NCI-H2107 (cell line): ENCODE data around the gene ACE.

ENCODE experiments used
- DNase-seq: peaks from one replicate; lab custom pipeline; 2025; lab: John Stamatoyannopoulos, UW

The ACE gene

GRCh38 chr17:63516910-63517824 lies 40.3 kb downstream of the ACE start:
- DNase-seq: no peak

DNA sequence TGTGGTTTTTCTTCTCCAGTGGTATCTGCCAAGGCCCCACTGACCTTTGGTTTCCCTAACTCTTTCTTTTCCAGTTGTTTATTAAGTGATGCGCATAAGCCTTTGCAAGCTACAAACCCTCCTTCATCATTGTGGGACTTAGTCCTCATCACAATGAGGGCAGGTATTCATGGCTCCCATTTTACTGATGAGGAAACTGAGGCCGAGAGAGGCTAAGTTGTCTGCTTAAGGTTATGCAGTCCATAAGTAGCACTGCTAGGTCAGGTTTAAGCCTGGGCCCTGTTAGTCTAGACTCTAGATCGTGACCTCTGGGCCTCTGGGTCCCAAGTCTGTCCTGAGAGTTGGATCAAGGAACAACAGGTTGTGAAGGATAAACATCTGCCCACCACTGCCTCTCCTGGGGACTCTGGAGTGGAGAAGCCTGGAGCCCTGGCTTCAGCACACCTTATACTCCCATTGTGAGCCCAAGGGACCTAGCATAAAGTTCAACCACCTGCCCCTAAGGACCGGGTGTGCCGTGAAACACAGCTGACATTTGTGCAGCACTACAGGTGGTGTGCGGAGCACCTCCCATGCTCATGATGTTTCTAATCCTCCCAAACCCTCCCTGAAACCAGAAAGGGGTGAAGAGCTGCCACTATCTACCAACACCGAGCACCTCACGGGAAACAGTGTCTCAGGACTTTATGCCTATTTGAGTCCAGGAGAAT lies 41.1 kb downstream of the ACE start:
- DNase-seq: no peak

- no peak for DNase-seq
Measured at GRCh38 chr17:63519116-63519881, 42.4 kb downstream of the ACE start.

GRCh38 chr17:63519972-63520882 lies 43.4 kb downstream of the ACE start:
- peak; percentile 52 for DNase-seq

- no peak for DNase-seq
Measured at GRCh38 chr17:63523253-63523855, 46.5 kb downstream of the ACE start, which contains the start of gene KCNH6. KCNH6 (plus strand) TSS chr17:63523358; CDS start chr17:63523414, 56 bp downstream.

GRCh38 chr17:63524051-63524450 lies 47.2 kb downstream of the ACE start:
- DNase-seq: no peak

- DNase-seq: peak; percentile 73
Measured at GRCh38 chr17:63525190-63525946, 48.5 kb downstream of the ACE start.

GRCh38 chr17:63526861-63527260 lies 50.0 kb downstream of the ACE start:
- DNase-seq: no peak

DNA sequence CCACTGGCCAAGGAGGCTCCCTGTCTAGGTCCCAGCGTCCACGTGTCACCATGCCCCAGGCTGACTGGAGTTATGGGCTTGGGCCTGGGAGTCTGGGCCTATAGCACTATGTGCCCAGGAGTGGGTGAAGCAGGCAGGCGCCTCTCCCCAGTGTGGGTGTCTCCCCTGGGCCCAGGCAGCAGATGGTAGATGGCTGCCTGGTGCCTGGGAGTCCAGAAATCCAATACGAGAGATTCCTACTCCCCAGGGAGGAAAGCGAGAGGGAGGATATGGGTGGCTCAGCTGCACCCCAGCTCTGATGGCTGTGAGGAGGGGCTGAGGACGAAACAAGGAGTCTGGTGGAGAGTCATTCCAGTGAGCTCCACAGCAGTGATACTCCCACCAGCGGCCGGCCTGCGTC lies 51.3 kb downstream of the ACE start:
- DNase-seq: no peak

- DNase-seq: no peak
Measured at GRCh38 chr17:63529711-63530556, 53.1 kb downstream of the ACE start.

GRCh38 chr17:63530557-63531021 lies 53.7 kb downstream of the ACE start:
- no peak for DNase-seq

DNA sequence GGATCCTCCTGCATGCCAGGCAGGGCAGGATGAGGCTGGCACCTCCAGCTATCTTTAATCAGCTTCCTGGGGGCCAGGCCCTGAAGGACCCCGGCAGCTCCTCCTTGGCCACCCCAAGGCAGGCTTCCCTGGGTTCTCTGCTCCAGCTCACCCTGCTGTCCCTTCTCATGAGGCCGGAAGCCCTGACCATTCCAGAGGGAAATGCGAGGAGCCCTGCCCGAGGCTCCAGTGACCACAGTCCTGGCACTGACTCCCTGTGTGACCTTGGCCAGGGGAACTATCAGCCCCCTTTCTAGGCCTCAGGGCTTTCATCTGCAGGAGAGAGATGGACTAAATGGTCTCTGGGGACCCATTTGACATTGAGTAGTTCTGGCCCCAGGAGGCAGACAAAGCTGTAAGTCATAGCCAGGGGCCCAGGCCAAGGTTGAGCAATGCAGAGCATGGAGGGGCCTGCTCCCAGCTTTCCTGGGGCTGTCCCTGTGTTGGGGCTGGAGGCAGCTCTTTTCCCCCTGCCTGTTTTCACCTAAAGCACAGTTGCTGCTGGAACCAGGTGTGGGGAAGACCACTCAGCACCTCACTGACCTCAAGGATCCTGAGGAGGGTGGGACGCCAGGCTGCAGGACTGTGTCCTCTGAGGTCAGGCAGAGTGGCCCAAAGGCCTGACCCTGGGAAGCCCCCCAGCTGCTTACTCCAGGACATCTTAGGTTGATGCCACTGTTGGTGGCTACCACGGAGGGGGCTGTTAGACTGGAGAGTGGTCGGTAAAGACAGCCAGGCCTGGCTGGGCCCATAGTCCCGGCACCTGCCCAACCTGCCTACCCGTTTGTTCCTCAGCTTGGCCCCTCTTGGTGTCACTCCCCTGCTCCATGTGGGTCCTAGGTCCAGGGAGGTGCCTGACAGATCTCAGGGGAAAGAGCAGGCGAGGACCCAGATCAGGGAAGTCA lies 54.4 kb downstream of the ACE start:
- no peak for DNase-seq

DNA sequence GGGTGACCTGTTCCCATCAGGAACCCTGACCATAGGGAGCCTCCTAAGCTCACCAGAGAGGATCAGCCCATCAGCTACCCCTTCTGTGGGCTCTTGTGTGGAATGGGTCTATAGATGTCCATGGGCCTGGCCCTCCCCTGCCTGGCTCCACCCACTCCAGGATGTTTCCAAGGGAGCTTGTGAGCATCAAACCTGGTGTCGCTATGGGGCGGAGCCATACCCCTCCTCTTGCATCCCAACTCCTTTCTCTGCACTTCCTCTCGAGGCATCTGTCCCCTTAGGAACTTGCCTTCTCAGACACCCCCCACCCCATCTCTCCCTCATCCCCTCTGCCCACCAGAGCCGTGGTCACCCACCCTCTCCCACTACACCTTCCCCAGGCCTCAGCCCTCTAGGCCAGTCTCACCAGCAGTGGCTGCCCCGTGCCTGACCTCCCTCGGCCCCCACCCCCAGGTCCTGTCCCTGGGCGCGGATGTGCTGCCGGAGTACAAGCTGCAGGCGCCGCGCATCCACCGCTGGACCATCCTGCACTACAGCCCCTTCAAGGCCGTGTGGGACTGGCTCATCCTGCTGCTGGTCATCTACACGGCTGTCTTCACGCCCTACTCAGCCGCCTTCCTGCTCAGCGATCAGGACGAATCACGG lies 56.7 kb downstream of the ACE start:
- no peak for DNase-seq

DNA sequence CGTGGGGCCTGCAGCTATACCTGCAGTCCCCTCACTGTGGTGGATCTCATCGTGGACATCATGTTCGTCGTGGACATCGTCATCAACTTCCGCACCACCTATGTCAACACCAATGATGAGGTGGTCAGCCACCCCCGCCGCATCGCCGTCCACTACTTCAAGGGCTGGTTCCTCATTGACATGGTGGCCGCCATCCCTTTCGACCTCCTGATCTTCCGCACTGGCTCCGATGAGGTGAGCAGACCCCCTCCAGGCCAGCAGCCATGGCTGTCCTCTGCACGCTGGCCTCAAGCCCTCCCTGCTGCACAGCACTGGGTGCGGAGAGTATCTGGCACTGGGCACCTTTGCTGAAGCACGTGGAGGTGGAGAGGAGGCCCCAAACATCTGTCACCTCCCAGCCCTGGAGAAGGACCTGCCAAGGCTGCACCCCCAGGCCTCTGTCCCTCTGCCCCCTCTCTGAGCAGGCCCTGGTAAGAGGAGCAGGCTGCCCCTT lies 57.3 kb downstream of the ACE start:
- DNase-seq: no peak

- no peak for DNase-seq
Measured at GRCh38 chr17:63534816-63535455, 58.1 kb downstream of the ACE start.

GRCh38 chr17:63535640-63536039 lies 58.8 kb downstream of the ACE start:
- DNase-seq: no peak

DNA sequence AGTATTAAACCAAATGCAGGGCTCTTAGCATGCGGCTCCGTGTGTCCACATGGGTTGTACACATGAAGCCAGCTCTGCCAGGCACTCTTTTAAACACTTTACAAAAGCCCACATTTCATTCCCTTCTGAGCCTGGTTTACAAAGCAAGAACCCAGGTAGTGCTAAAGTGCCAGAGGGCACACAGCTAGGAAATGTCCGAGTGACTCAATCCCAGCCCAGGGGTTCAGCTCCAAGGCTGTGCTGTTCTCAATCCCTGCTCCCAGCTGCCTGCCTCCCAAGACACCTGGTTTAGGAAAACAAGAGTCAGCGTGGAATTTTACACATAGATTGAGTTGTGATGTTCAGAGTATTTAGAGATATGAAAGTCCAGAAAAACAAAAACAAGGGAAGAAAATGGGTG lies 60.1 kb downstream of the ACE start:
- DNase-seq: no peak
